Smooth muscle cell of the brain vasculature (primary cell): Measurements from ENCODE around the gene LIMS2.

Experiments
- DNase-seq: peaks from one replicate; pipeline ENCODE4 v3.0.0-alpha.2; 2012; ENCODE audit warnings: low read depth, low spot score

Gene LIMS2

DNA sequence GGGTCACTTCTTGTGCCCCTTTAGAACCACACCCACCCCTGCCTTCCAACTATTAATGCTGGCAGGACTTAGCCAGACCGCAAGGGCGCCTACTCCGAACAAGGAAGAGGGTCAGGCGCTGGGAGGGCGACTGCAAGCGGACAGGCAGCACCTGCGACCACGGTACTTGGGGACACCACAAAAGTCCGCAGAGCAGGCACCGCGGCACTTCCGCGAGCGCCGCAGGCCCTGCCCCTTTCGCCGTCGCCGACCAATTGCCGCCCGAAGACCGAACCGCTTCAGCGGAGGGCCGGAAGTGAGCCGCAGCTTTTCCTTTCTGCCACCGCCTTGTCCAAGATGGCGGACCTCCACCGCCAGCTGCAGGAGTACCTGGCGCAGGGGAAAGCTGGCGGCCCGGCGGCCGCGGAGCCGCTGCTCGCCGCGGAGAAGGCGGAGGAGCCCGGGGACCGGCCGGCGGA lies 25.9 kb upstream of the LIMS2 start, which contains the start of gene SFT2D3:
Gene SFT2D3 (plus strand): TSS at position 305 of the 458 bp plus-strand sequence. CDS start 32 bp downstream, at position 337.
- peak; percentile 59 for DNase-seq

DNA sequence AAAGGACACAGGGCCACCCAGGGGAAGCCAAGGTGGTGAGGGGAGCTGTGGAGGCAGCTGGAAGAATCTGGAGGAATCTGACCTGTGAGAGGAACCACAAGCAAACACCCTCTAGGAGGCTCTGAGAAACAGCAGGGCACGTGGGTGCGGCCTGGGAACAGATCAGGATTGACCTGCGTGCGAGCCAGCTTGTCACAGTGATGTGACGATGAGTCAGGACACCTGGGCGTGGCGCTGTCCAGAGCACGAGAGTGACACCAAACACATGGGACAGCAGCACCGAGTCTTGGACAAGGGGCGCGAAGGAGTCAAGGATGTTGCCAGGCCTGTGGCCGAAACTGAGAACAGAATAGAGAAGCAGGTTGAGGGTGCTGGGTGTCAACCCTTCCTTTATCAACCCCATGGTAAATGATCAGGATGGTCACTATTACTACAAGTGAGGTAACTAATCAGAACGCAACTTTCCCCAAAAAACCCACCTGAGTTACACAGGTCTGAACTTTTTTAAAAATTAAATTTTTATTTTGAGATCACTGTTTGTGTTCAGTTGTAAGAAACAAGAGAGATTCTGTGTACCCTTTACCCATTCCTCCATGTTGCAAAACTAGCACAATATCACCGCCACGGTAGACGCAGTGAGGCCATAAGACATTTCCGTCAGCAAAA lies 25.3 kb upstream of the LIMS2 start:
- DNase-seq: no peak

DNA sequence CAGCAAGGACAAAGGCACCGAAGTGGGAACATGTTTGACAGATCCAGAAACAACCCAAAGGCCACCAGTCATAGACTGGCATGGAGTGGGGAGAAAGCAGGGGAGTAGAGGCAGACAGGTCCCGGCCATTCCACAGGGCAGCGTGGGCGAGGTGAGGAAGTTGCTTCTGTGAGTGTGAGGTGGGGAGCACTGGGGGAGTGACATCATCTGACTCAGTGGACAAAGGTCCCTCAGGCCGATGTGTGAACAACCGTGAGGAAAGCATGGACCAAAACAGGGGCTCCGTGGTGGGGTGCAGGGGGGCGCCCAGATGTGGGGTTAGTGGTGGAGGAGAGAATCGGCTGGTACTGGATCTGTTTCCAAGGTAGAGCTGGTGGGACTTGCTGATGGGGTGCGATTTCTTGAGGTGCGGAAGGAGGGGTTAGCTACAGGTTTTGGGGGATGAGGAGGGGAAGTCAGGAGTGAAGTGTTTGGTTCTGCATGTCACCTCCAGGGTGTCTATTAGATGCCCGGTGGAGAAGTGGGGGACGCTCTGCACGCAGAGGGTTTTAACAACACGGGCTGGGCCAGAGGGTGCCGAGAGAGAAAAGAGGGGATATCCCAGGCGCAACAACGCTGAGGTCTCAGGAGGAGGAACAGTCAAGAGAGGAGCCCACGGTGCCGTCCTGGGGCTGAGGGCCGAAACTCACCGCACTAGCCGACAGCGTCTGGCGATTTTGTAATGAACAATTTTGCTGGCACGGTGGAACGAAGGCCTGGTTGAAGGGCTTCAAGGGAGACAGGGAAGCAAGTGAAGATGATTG lies 23.4 kb upstream of the LIMS2 start:
- DNase-seq: no peak

DNA sequence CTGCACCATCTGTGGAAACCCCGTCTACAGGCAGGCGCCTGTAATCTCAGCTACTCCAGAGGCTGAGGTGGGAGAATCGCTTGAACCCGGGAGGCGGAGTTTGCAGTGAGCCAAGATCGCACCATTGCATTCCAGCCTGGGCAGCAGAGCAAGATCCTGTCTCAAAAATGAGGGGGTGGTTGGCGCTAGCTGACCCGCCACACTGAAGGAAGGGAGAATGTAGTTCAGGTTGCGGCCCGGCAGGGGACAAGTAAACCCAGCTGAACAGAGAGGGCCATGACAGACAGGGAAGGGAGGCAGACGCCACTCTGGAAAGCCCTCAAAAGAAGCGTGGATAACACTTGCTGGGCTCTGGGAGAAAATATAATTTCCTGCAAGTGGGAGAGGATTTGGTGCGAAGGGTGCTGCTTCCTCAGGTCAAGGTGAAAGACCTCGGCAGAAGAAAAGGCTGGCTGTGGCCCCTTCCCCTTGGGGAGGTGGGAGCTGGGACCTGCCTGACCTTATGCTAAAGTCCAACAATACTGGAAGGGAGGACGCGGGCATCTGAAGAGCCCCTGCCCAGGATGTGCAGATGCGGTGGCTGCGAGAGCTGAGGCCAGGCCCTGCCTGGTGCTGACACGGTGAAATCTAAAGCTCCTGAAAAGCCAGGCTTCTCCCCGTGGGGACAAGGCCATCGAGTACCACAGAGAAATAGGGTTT lies 22.3 kb upstream of the LIMS2 start:
- DNase-seq: no peak

DNA sequence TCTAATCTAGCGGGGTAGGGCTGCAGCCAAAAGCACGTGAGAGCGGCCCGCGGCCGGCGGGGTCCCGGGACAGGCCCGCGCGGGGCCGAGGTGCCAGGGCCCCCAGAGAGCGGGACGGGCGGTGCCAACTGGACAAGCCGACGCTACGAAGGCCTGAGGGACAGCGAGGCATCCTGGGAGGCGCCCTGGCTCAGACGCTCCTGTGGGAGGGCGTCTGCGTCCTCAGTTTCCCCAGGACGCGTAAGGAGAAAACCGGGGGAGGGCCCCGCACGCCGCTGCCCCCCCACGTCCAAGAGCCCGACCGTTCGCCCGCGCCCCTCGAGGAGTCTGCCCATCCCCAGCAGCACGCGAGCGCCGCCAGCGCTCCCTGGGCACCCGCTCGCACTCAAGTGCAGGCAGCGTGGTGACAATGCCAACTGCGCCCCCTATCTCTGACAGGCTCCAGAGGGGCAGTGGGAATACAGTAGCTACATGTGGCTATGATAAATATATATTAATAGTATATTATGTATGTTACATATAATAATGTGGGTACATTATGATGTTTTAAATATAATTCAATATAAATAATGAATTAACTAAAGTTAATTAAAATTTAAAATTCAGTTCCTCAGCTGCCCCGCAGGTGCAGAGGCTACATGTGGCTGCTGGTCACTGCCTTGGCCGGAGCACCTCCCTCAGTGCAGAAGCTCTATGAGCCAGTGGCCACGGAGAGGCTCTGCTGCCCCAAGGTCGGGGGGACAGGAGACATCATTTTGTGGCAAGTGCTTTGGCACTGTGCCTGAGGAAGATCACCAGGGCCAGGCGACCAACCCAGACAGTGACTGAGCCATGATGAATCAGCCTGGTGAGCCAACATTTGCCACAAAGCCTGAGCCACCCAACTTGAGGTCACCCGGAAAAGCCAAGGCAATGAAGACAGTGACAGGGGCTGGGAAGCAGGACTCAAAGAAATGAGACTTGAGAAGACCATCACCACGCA lies 20.5 kb upstream of the LIMS2 start:
- DNase-seq: no peak

DNA sequence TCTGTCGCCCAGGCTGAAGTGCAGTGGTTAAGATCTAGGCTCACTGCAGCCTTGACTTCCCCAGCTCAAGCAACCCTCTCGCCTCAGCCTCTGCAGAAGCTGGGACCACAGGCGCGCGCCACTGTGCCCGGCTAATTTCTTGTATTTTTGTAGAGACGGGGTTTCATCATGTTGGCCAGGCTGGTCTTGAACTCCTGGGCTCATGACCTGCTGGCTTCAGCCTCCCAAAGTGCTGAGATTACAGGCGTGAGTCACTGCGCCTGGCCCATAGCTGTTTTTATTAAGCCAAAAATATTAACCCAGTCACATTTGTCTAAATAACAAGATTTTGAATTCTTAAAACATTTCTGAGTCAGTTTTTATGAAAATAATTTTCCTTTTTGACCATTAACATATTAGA lies 19.7 kb upstream of the LIMS2 start:
- no peak for DNase-seq

DNA sequence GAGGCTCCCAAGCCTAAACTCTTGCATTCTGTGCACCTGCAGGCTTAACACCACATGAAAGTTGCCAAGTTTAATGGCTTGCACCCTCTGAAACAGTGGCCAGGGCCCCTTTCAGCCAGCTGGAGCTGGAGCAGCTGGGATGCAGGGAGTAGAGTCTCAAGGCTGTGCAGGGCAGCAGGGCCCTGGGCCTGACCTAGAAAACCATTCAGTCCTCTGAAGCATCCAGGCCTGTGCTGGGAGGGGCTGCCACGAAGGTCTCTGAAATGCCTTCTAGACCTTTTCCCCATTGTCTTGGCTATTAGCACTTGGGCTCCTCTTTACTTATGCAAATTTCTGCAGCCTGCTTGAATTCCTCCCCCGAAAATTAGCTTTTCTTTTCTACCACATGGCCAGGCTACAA lies 15.4 kb upstream of the LIMS2 start:
- no peak for DNase-seq

DNA sequence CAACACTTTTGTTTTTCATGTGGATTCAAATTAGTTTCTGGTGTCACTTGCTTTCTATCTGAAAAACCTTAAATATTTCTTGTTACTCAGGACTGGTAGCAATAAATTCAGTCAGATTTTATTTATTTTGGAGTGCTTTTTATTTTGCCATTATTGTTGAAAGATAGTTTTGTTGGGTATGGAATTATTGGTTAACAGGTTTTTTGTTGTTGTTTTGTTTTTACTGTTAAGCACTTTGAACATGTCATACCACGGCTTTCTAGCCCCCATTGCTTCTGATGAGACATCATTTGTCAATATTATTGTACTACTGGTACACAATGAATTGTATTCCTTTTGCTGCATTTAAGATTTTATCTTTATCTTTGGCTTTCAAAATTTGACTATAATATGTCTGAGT lies 13.1 kb upstream of the LIMS2 start:
- no peak for DNase-seq

DNA sequence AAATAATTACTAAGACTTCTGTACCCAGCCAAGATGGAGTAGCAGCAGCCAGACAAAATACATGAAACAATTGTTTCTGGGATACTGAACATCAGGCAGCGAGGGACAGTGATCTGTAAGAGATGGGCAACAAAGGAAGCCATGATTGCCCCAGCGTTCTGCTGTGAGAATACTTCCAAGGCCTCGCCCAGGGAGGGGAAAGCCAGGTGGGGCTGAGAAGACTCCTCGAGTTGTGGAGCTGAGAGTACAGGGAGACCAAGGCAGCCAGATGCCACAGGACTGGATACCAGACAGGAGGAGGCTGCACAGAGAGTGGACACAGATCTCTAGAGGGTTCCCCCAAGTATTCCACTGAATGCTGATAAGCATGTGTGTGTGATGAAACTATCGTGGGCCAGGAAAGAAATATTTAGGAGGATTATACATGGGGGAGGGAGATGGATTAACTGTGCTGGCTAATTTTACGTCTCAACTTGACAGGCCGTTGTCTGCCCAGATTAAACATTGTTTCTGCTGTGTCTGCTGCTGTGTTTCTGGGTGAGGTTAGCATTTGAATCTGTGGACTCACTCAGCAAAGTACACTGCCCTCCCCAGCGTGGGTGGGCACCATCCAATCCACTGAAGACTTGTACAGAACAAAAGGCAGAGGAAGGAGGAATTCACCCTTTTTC lies 10.2 kb upstream of the LIMS2 start:
- DNase-seq: no peak

DNA sequence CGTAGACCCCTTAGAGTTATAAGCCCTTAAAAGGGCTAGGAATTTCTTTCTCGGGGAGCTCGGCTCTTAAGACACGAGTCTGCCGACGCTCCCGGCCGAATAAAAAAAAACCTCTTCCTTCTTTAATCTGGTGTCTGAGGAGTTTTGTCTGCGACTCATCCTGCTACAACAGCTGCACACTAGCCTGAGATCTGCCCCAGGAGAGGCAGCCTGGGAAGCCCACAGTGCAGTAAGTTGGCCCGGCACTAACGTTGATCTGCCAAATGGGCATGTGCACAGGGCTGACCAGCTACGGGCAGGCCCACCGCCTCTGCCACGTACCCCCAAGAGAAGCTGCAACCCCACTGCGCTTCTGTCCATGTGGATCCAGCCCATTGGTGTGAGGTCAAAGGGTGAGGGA lies 8.4 kb upstream of the LIMS2 start:
- DNase-seq: no peak

DNA sequence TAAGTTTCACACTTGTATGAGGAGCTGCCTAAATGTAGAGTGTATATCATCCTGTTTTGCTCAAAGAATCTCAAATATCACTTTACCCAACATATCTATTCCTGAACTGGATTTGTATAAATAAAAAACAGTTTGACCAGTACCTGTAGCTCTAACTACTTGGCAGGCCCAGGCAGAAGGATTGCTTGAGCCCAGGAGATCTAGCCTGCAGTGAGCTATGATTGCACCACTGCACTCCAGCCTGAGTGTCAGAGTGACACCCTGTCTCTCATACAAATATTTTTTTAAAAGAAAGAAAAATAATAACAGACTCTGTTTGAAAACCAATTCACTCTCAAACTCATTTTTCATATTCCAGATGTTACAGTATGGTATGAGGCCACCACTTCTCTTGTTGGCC lies 7.7 kb upstream of the LIMS2 start:
- no peak for DNase-seq

DNA sequence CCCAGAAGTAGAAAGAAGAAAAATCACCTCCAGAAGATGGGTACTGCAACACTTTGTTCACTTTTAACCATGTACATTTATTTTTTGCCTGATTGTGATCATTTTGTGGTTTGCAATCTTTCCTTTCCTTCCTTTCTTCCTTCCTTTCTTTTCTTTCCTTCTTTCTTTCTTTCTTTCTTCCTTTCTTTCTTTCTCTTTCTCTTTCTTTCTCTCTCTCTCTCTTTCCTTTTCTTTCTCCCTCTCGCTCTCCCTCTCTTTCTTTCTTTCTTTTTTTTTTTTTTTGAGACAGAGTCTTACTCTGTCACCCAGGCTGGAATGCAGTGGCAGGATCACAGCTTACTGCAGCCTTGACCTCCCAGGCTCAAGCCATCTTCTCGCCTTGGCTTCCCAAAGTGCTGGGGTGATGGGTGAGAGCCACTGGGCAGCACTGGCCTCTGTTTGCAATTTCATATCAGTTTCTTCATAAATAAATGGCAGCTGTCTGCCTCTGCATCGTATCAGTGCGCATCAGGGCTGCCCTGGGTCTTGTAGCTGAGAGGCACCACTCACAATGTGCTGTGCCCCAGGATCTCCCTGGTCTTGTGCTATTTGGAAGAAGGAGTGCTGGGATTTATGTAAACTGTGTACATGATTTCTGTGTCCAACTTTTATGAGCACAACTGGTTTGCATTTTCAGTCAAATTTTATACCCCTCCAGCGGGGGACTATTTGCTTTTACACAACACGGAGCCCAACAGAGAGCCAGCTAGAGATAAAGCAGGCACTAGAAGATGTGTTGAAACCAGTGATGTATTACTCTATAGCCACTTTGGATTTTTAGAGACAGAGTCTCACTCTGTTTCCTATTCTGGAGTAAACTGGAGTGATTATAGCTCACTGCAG lies 6.9 kb upstream of the LIMS2 start:
- DNase-seq: no peak

DNA sequence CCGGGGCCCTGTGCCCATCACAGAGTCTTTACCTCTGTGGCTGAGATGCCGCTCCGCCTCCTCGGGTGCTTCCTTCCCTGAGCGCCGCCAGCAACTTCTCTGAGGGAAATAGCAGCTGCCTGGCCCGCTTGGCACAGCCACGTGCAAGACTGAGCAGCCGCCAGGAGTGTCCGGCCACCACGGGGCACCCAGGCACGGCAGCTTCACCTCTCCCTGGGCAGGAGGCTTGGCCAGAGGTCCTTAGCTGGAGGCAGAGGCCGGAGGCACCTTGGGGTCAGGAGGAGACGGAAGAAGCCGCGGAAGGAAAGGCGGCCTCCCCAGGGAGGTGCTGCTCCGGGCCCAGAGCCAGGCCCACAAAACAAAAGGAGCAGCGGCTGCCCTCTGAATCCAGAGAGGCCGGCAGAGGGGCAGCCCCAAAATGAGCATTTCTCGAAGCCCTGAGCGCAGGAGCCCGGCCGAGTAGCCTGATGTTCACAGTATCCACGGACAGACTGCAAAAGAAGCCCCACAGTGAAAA lies 6.0 kb upstream of the LIMS2 start:
- DNase-seq: no peak

DNA sequence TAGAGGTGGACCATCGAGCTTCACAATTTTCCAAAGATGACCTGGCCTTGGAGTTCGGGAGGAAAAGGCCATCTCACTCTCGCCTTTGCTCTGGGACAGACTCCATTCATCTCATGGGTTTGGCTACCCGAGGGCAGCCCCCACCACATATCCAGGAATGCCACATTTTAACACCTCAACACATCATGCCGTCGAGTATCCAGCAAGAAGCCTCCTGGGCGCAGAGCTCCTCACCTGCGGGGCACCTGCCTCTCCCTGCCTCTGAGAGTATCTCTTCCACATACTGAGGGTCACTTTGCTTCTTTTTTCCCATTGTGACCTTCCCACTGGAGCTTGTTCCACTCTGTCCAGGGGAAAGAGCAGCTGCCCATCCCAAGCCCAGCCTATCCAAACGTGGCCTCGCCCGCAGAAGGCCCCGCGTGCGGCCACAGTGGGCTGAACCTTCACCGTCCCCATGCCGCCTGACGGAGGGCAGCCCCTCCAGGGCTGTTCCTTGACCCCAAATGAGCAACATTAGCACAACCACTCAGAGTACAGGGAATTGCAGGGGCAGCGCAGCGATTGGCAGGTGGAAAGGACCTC lies 5.5 kb upstream of the LIMS2 start:
- DNase-seq: no peak

DNA sequence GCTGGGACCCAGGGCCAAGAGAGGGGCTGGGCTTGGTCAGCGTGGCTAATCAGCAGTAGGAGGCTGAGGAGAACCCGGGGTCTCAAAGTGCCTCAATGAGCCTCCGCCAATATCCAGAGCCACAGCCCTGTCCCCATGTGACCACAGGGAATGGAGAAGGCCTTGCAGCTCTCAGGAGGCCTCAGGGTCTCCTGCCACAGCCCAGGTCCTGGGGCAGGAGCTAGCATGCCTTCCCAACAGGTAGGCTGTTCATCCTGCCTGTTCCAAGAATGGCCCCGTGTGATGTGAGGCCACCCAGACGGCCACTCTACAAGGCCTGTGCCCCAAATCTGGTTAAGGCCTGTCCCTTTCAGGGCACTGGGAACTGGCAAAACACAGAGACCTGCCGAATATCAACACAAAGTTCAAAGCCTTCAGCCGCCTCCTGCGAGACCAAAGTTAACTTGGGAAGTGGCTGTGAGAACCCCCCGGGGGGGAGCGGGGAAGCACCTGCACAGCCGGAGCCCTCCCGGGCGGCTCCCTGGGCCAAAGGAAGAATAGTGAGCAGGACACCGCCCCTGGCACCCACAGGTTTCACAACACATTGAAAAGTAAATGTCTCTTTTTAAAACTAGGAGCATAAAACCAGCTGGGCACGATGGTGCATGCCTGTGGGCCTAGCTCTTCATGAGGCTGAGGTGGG lies 4.5 kb upstream of the LIMS2 start:
- no peak for DNase-seq

DNA sequence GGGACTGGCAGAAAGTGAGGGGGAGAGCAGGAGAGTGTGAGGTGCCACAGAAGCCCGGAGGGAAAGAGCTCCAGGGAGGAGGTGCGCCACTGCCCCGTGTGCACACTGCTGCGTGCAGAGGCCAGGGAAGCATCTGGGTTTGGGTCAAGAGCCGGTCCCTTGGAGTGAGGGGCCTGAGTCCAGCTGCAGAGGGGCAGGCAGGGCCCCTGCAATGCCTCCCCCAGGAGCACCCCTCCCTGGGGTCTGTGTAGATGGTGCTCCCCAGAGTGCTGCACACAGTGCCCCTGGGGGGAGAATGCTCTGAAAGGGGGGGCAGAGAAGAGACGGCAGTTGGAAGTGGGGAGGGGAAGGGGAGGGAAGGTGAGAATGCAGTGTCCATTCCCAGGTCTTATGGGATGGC lies 3.7 kb upstream of the LIMS2 start:
- DNase-seq: no peak

DNA sequence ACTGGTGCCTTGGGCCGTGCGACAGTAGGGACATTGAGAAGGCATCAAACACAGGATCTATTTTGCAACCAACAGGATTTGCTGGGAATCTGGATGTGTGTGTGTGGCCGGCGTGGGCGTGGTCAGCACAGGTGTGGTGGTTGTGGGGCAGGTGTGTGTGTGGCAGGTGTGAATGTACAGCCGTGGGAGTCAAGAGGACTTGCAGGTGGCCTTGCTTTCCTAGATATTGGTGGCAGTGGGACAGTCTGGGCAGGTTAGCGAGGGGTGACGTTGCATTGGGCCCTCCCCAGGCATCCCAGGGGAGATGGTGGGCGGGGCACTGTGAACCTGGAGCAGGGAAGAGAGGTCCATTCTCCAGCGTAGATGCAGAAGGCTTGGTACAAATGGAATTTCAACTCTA lies 3.2 kb upstream of the LIMS2 start:
- no peak for DNase-seq

DNA sequence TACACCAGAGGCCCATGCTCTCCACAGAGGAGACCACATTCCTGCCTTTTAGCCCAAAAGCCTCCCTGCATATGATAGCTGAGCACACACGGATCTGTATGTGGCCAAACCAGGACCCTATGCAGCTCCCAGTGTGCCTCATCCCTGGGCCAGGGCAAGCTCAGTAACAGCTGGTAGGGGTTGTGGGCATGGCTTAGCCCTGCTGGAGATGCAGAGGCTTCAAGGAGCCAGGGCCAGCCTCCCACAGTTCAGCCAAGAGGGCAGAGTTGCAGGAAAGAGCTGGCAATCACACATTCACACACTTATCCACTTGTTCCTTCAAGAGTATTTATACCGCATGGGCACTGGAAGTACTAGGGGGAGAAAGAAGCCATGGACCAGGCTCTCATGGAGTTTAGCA lies 1.6 kb upstream of the LIMS2 start:
- no peak for DNase-seq
